SK-N-SH (cell line): Measurements from ENCODE around the gene SPATA31D3. TPM values are rescaled to one million over a fixed set of nuclear protein-coding genes. Genes with fewer than 3 reads are reported as not detected.

Source experiments
- CTCF ChIA-PET: fragments of 300-600, 350-600 bp; formaldehyde crosslinking; extraction: SDS; loops from one replicate; lab custom pipeline; 2021; lab: Yijun Ruan, JAX
- POLR2A ChIA-PET: fragments of 350-600 bp; sonication (Branson Sonifier 250); formaldehyde crosslinking; extraction: SDS; loops from one replicate; lab custom pipeline; 2020; ENCODE audit warnings: antibody characterized with exemption, inconsistent platforms; lab: Yijun Ruan, JAX
- DNase-seq: peaks from one replicate; pipeline ENCODE4 v3.0.0; 2012
- H2AFZ ChIP-seq: fragments of 200-600 bp; sonication (generic); 2 replicates; pipeline ENCODE4 v1.8.1; 2016; ENCODE audit warnings: antibody characterized with exemption, mild to moderate bottlenecking, low read depth
- H3F3A ChIP-seq: fragments of 200-600 bp; sonication (generic); replicated peaks from 2 replicates; pipeline ENCODE3; 2016; ENCODE audit warnings: antibody characterized with exemption, mild to moderate bottlenecking; ENCODE audit not compliant: insufficient read depth
- H3K27ac ChIP-seq, 2 experiments: fragments of 200-500 bp in 1 of 2; fragments of 200-600 bp in 1 of 2; sonication (Bioruptor generic) in 1 of 2; sonication (generic), shearing (Covaris generic) in 1 of 2; 2 replicates each; pipeline versions ENCODE4 v1.5.1 to v1.6.1; 2014 to 2016; ENCODE audit warnings: low read depth in 2 of 2, inconsistent platforms in 1 of 2, low read length in 1 of 2, mild to moderate bottlenecking in 1 of 2, mixed read lengths in 1 of 2
- H3K27me3 ChIP-seq: fragments of 200-600 bp; sonication (generic), shearing (Covaris generic); 2 replicates; pipeline ENCODE4 v1.6.1; 2016; ENCODE audit warnings: mixed run types; ENCODE audit not compliant: insufficient read depth
- H3K36me3 ChIP-seq, 2 experiments: fragments of 200-500 bp in 1 of 2; fragments of 200-600 bp in 1 of 2; sonication (Bioruptor generic) in 1 of 2; sonication (generic) in 1 of 2; replicated peaks in 1 of 2; 2 replicates each; pipeline versions ENCODE3 to v1.5.1; 2014 to 2016; ENCODE audit warnings: low read length in 1 of 2, mild to moderate bottlenecking in 1 of 2; ENCODE audit not compliant: insufficient read depth in 2 of 2, control insufficient read depth in 1 of 2
- H3K4me1 ChIP-seq, 2 experiments: fragments of 200-500 bp in 1 of 2; fragments of 200-600 bp in 1 of 2; sonication (Bioruptor generic) in 1 of 2; sonication (generic), shearing (Covaris generic) in 1 of 2; 2 replicates each; pipeline versions ENCODE4 v1.5.1 to v1.6.1; 2014 to 2016; ENCODE audit warnings: low read depth in 1 of 2, low read length in 1 of 2, mixed run types in 1 of 2; ENCODE audit not compliant: insufficient read depth in 2 of 2, control insufficient read depth in 1 of 2
- H3K4me2 ChIP-seq: fragments of 200-600 bp; sonication (generic), shearing (Covaris generic); 2 replicates; pipeline ENCODE4 v1.6.1; 2017; ENCODE audit warnings: mixed run types
- H3K4me3 ChIP-seq, 2 experiments: fragments of 200-500 bp in 1 of 2; fragments of 200-600 bp in 1 of 2; sonication (Bioruptor generic) in 1 of 2; sonication (generic), shearing (Covaris generic) in 1 of 2; 2 replicates each; pipeline versions ENCODE4 v1.5.1 to v1.8.1; 2014 to 2016; ENCODE audit warnings: low read depth in 2 of 2, inconsistent platforms in 1 of 2, low read length in 1 of 2, mild to moderate bottlenecking in 1 of 2, mixed read lengths in 1 of 2, moderate library complexity in 1 of 2
- H3K79me2 ChIP-seq: fragments of 200-600 bp; sonication (generic); 2 replicates; pipeline ENCODE4 v1.8.1; 2017; ENCODE audit warnings: mild to moderate bottlenecking; ENCODE audit not compliant: insufficient read depth
- H3K9ac ChIP-seq: fragments of 200-600 bp; sonication (generic); 2 replicates; pipeline ENCODE4 v1.6.1; 2017; ENCODE audit warnings: mixed run types
- H3K9me2 ChIP-seq: fragments of 200-600 bp; sonication (generic); 2 replicates; pipeline ENCODE4 v1.6.1; 2017; ENCODE audit warnings: mixed run types
- H3K9me3 ChIP-seq: fragments of 200-600 bp; sonication (generic); 2 replicates; pipeline ENCODE4 v1.6.1; 2017; ENCODE audit warnings: mixed run types, mild to moderate bottlenecking, moderate library complexity
- H4K20me1 ChIP-seq: fragments of 200-600 bp; sonication (generic); 2 replicates; pipeline ENCODE4 v1.6.1; 2017; ENCODE audit warnings: mild to moderate bottlenecking, mixed run types; ENCODE audit not compliant: insufficient read depth
- CHD2 ChIP-seq: fragments of 150-350 bp; IDR thresholded peaks from 2 replicates; pipeline ENCODE4 v1.6.1; 2018; ENCODE audit warnings: low read length; ENCODE audit not compliant: partially characterized antibody
- EP300 ChIP-seq, 2 experiments: IDR thresholded peaks; 2 replicates each; pipeline versions ENCODE4 v1.4.0 to v1.6.1; 2012; ENCODE audit warnings: borderline replicate concordance in 1 of 2, low read depth in 1 of 2, low read length in 1 of 2
- EZH2phosphoT487 ChIP-seq: fragments of 200-600 bp; sonication (generic); IDR thresholded peaks from 2 replicates; pipeline ENCODE4 v1.6.1; 2017; ENCODE audit warnings: low read depth, mixed run types, mild to moderate bottlenecking, antibody characterized with exemption, moderate library complexity, borderline replicate concordance
- FOSL2 ChIP-seq: IDR thresholded peaks from 2 replicates; pipeline ENCODE4 v1.4.0; 2012; ENCODE audit warnings: low read depth, mild to moderate bottlenecking, moderate library complexity, borderline replicate concordance
- FOXJ3 ChIP-seq: sonication (generic); formaldehyde crosslinking; IDR thresholded peaks from 2 replicates; pipeline ENCODE4 v1.5.1; 2020; ENCODE audit warnings: mild to moderate bottlenecking, missing genetic modification reagents
- FOXM1 ChIP-seq: IDR thresholded peaks from 2 replicates; pipeline ENCODE4 v1.4.0; 2012; ENCODE audit warnings: low read depth, mild to moderate bottlenecking
- JUND ChIP-seq: IDR thresholded peaks from 2 replicates; pipeline ENCODE4 v1.4.0; 2012
- MEF2A ChIP-seq: IDR thresholded peaks from 2 replicates; pipeline ENCODE4 v1.4.0; 2012; ENCODE audit warnings: low read depth, borderline replicate concordance
- MXI1 ChIP-seq: IDR thresholded peaks from 2 replicates; pipeline ENCODE4 v1.6.1; 2012; ENCODE audit warnings: mild to moderate bottlenecking, low read depth, low read length, improper control_type of control experiment
- NFIC ChIP-seq: IDR thresholded peaks from 2 replicates; pipeline ENCODE4 v1.4.0; 2012; ENCODE audit warnings: borderline replicate concordance
- RCOR1 ChIP-seq: fragments of 150-350 bp; IDR thresholded peaks from 2 replicates; pipeline ENCODE4 v1.6.1; 2017; ENCODE audit warnings: antibody characterized with exemption, low read length
- RFX5 ChIP-seq: IDR thresholded peaks from 2 replicates; pipeline ENCODE4 v1.6.1; 2012; ENCODE audit warnings: mild to moderate bottlenecking, improper control_type of control experiment, low read length
- RXRA ChIP-seq: IDR thresholded peaks from 2 replicates; pipeline ENCODE4 v1.4.0; 2012; ENCODE audit warnings: low read depth, mild to moderate bottlenecking, borderline replicate concordance
- SIN3A ChIP-seq: IDR thresholded peaks from 2 replicates; pipeline ENCODE4 v1.6.1; 2012; ENCODE audit warnings: low read depth, mild to moderate bottlenecking, low read length, moderate library complexity, borderline replicate concordance
- TAF1 ChIP-seq: IDR thresholded peaks from 2 replicates; pipeline ENCODE4 v1.6.1; 2012; ENCODE audit warnings: low read depth, mild to moderate bottlenecking, low read length, moderate library complexity, borderline replicate concordance
- TCF12 ChIP-seq: IDR thresholded peaks from 2 replicates; pipeline ENCODE4 v1.4.0; 2012
- YY1 ChIP-seq: IDR thresholded peaks from 2 replicates; pipeline ENCODE4 v1.4.0; 2012; ENCODE audit warnings: low read depth, mild to moderate bottlenecking
- WGBS: methylation state at CpG from one replicate; pipeline ENCODE4 v1.1.6; 2017; ENCODE audit warnings: low lambda C conversion rate; 5-methylcytosine and 5-hydroxymethylcytosine counted together
- polyA plus RNA-seq, 3 experiments: library from polyadenylated mRNA; depleted of rRNA; stranded (reverse); fragments of >200 nt; gene quantifications; 2 replicates each; pipeline ENCODE4 v1.2.3, GENCODE V29; 2012
- TF ChIP-seq, protein P1 (sequence below): fragments of 150-350 bp; IDR thresholded peaks from 2 replicates; pipeline ENCODE4 v1.6.1; 2017; ENCODE audit warnings: antibody characterized with exemption, low read length, low read depth, borderline replicate concordance
- TF ChIP-seq, protein P2 (sequence below): IDR thresholded peaks from 2 replicates; pipeline ENCODE4 v1.6.1; 2012; ENCODE audit warnings: mild to moderate bottlenecking, low read depth, low read length, moderate library complexity

The SPATA31D3 gene
- polyA plus RNA-seq, 1 of the 3 experiments (the other 2 are of a cell fraction), result not detected

- TF ChIP-seq FOSL2 (no peak), MEF2A (no peak), SIN3A (no peak), RXRA (no peak), TAF1 (no peak), MXI1 (no peak), EZH2phosphoT487 (no peak), RFX5 (no peak), YY1 (no peak), EP300 (IDR thresholded peaks at IDR 0.05; ENCODE audit: borderline replicate concordance in 1 of 2, low read depth in 1 of 2, low read length in 1 of 2) (no peak), TCF12 (no peak), FOXJ3 (no peak), NFIC (no peak), CHD2 (no peak), JUND (no peak), RCOR1 (no peak), FOXM1 (no peak)
- TF ChIP-seq, protein P1, sequence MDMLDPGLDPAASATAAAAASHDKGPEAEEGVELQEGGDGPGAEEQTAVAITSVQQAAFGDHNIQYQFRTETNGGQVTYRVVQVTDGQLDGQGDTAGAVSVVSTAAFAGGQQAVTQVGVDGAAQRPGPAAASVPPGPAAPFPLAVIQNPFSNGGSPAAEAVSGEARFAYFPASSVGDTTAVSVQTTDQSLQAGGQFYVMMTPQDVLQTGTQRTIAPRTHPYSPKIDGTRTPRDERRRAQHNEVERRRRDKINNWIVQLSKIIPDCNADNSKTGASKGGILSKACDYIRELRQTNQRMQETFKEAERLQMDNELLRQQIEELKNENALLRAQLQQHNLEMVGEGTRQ, result no peak
- TF ChIP-seq, protein P2, sequence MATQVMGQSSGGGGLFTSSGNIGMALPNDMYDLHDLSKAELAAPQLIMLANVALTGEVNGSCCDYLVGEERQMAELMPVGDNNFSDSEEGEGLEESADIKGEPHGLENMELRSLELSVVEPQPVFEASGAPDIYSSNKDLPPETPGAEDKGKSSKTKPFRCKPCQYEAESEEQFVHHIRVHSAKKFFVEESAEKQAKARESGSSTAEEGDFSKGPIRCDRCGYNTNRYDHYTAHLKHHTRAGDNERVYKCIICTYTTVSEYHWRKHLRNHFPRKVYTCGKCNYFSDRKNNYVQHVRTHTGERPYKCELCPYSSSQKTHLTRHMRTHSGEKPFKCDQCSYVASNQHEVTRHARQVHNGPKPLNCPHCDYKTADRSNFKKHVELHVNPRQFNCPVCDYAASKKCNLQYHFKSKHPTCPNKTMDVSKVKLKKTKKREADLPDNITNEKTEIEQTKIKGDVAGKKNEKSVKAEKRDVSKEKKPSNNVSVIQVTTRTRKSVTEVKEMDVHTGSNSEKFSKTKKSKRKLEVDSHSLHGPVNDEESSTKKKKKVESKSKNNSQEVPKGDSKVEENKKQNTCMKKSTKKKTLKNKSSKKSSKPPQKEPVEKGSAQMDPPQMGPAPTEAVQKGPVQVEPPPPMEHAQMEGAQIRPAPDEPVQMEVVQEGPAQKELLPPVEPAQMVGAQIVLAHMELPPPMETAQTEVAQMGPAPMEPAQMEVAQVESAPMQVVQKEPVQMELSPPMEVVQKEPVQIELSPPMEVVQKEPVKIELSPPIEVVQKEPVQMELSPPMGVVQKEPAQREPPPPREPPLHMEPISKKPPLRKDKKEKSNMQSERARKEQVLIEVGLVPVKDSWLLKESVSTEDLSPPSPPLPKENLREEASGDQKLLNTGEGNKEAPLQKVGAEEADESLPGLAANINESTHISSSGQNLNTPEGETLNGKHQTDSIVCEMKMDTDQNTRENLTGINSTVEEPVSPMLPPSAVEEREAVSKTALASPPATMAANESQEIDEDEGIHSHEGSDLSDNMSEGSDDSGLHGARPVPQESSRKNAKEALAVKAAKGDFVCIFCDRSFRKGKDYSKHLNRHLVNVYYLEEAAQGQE, result no peak
- no peaks in the 10 kb centered on the region for H3K9me3 ChIP-seq
- no peak overlapping the region for H3K4me3 ChIP-seq
- H3K9ac ChIP-seq, result no peak overlapping the region
- ChIA-PET POLR2A (no interaction called here), CTCF (no interaction called here)
- no peak for DNase-seq
- H3K9me2 ChIP-seq, result no peaks in the 10 kb centered on the region
- no peak overlapping the region for H2AFZ ChIP-seq
- H3F3A ChIP-seq, result no peaks in the 10 kb centered on the region
- no peaks in the 10 kb centered on the region for H3K4me1 ChIP-seq
- H3K4me2 ChIP-seq, result no peak overlapping the region
- H3K36me3 ChIP-seq, result no peaks in the 10 kb centered on the region
- no peaks in the 10 kb centered on the region for H3K27me3 ChIP-seq
- H3K79me2 ChIP-seq, result no peaks in the 10 kb centered on the region
- no peak overlapping the region for H3K27ac ChIP-seq
- H4K20me1 ChIP-seq, result no peaks in the 10 kb centered on the region
- WGBS, result 15% methylated on average over 5 of the region's 5 CpGs
Observed at GRCh38 chr9:81974764-81975163, 31.5 kb downstream of the SPATA31D3 start.
